HuH-7 (cell line): ENCODE results near the gene TBC1D5.

Experiments used
- DNase-seq: peaks from one replicate; pipeline ENCODE4 v3.0.0; 2011; ENCODE audit warnings: low spot score

The TBC1D5 gene

GRCh38 chr3:17349093-17349492, 393.3 kb downstream of the TBC1D5 start:
- no peak for DNase-seq

- no peak for DNase-seq
These were observed 400.3 kb downstream of the TBC1D5 start for GRCh38 chr3:17342119-17342518.

- DNase-seq, result no peak
These were observed 401.7 kb downstream of the TBC1D5 start for GRCh38 chr3:17340693-17341092.

- DNase-seq, result no peak
These were observed 402.2 kb downstream of the TBC1D5 start for GRCh38 chr3:17340261-17340660.

GRCh38 chr3:17339132-17339575, 403.3 kb downstream of the TBC1D5 start:
- no peak for DNase-seq

- no peak for DNase-seq
These were observed 406.1 kb downstream of the TBC1D5 start for GRCh38 chr3:17336291-17336690.

GRCh38 chr3:17333893-17334292, 408.5 kb downstream of the TBC1D5 start:
- no peak for DNase-seq

GRCh38 chr3:17333446-17333845, 409.0 kb downstream of the TBC1D5 start:
- DNase-seq, result no peak

GRCh38 chr3:17330660-17331059, 411.8 kb downstream of the TBC1D5 start:
- no peak for DNase-seq

GRCh38 chr3:17329927-17330326, 412.5 kb downstream of the TBC1D5 start:
- DNase-seq, result no peak

- no peak for DNase-seq
These were observed 420.2 kb downstream of the TBC1D5 start for GRCh38 chr3:17322106-17322793.

- no peak for DNase-seq
These were observed 422.2 kb downstream of the TBC1D5 start for GRCh38 chr3:17320266-17320665.

GRCh38 chr3:17315897-17316296, 426.5 kb downstream of the TBC1D5 start:
- no peak for DNase-seq

GRCh38 chr3:17314171-17314570, 428.3 kb downstream of the TBC1D5 start:
- no peak for DNase-seq

GRCh38 chr3:17313746-17314145, 428.7 kb downstream of the TBC1D5 start:
- no peak for DNase-seq

GRCh38 chr3:17310983-17311382, 431.4 kb downstream of the TBC1D5 start:
- no peak for DNase-seq

GRCh38 chr3:17307887-17308286, 434.5 kb downstream of the TBC1D5 start:
- no peak for DNase-seq

GRCh38 chr3:17307482-17307881, 434.9 kb downstream of the TBC1D5 start:
- no peak for DNase-seq

GRCh38 chr3:17304969-17305368, 437.5 kb downstream of the TBC1D5 start:
- no peak for DNase-seq

GRCh38 chr3:17302774-17303173, 439.7 kb downstream of the TBC1D5 start:
- no peak for DNase-seq

GRCh38 chr3:17302170-17302569, 440.3 kb downstream of the TBC1D5 start:
- DNase-seq, result no peak

GRCh38 chr3:17301271-17301670, 441.2 kb downstream of the TBC1D5 start:
- DNase-seq, result no peak

GRCh38 chr3:17300441-17300840, 442.0 kb downstream of the TBC1D5 start:
- DNase-seq, result no peak

GRCh38 chr3:17298038-17298437, 444.4 kb downstream of the TBC1D5 start:
- no peak for DNase-seq
